ENCODE results near the gene MRAP2. TPM values are rescaled to one million over a fixed set of nuclear protein-coding genes. Genes with fewer than 3 reads are reported as not detected.

MRAP2 gene, protein sequence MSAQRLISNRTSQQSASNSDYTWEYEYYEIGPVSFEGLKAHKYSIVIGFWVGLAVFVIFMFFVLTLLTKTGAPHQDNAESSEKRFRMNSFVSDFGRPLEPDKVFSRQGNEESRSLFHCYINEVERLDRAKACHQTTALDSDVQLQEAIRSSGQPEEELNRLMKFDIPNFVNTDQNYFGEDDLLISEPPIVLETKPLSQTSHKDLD
- total RNA-seq (2014; rRNA removed; shearing (Covaris generic)): not detected in 2 replicates

DNA sequence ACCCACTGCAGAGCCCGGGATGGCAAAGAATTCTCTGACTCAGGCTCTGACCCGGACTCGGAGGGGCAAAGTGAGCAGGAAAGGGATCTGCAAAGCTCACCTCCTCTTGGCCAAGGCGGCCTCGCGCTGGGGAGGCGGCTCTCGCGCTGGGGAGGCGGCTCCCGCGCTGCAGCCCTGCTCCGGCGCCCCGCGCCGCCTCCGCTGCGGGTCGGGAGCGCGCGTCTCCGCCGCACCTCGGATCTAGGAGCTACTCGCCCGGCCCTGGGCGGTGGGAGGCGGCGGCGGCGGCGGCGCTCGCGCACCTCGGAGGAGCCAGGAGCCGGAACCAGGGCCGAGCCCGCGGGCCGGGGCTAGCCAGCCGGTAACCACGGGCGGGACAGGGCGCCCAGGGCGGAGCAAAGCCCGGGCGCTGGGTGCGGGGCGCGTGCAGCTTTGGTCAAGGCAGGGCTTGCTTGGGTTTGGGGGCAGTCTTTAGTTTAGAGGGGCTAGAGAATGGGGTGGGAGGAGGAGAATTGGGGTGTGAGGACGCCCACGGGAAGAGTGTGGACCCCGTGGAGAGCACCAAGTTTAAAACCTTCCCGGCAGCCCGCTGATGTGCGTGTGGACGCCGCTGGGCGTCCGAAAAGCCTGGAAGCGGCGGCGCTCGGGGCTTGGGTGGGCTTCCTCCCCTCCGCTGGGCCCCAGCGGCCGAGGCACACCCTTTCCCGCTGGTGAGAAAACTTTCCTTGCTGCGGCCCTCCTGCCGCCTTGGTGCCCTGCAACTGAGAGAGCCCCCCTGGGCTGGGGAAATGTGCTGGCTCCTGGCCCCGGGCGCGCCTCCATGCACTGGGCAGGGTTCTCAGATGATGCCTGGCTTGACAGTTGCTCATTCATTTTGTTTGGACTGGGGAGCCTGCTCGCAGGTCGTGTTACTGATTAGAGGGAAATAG, at the start of gene MRAP2:
MRAP2 (plus strand) TSS at position 250 of the 929 bp plus-strand sequence. CDS start 21,547 bp downstream, outside the sequence.
- peak; percentile 60 for DNase-seq (ENCODE audit: low spot score)
- in situ Hi-C loops (cut with HindIII; ENCODE audit: low sequenced_read_pairs): no loop called here

DNA sequence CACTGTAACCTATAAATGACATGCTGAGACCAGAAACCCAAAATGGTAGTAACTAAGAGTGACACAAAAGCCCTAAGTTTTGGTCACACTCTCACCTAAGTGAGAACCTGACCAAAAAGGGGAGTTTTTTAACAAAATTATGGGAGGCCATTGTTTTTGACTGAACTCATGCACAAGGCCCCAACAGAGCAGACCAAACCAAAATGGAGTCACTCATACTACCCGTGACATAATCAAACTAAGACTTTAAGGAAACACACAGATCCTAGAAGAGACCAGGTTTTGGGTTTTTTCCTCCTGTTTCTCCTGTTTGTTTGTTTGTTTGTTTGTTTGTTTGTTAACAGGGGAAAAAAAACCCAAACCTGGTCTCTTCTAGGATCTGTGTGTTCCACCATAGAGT, 49.2 kb upstream of the MRAP2 start:
- in situ Hi-C loops (cut with HindIII; ENCODE audit: low sequenced_read_pairs): no loop called here
- no peak for DNase-seq (ENCODE audit: low spot score)

DNA sequence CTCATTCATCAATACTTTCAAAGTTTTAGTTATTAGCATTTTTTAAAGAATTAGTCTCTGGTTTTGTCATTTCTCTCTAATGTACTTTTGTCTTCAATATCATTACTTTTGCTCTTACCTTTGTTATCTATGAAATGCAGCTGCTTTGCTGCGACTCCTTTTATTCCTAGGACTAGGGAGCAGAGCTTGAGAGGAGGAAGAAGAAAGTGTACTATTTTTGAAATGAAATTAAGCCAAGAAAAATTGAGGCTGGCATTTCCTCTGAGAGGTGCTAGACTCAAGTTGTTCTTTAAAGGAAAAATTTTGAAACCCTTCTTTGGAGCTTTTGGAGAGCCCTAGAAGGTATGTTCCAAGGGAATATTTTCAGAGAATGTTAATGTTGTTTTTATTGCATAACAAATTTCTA, 48.3 kb upstream of the MRAP2 start:
- no peak for DNase-seq (ENCODE audit: low spot score)
- in situ Hi-C loops (cut with HindIII; ENCODE audit: low sequenced_read_pairs): no loop called here

DNA sequence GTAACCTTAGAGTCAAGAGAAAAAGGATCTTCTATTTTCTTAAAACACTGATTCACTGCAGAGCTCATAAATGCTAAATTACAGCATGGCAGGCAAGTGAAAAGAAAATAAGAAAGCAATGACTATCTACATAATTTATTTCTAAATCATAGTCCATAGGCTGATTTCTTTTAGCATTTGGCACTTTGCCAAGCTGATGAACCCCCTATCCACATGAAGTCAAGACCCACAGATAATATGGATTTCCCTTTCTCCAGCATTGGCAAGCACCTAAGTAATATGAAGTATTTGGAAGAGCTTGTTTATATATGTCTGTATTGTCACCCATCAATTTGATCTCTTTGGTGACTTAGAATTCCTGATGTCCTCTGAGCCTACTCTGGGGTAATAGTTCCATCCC, 47.9 kb upstream of the MRAP2 start:
- DNase-seq (ENCODE audit: low spot score): no peak
- in situ Hi-C loops (cut with HindIII; ENCODE audit: low sequenced_read_pairs): no loop called here

DNA sequence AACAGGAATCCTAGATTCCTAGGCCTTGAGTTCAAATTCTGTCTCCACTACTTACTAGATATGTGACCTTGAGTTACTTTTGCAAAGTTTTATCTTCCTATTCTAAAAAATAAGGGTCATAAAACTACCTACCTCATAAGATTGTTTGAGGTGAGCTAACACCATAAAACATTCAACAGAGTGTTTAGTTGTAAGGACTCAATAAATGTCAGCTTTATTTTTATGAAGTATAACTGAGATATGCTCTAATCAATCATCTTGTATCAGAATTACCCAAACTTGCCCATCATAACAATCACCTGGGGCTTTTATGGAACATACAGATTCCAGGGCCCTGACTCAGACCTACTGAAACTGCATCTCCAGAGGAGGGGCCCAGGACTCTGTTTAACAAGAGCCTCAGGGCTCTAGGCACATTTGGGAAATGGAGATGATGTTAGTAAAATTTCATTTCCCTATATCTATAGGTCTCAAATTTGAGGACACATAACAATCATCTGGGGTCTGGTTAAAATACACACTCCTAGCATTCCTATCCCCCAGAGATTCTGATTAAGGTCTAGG, 35.5 kb upstream of the MRAP2 start:
- DNase-seq (ENCODE audit: low spot score): no peak
- in situ Hi-C loops (cut with HindIII; ENCODE audit: low sequenced_read_pairs): no loop called here

DNA sequence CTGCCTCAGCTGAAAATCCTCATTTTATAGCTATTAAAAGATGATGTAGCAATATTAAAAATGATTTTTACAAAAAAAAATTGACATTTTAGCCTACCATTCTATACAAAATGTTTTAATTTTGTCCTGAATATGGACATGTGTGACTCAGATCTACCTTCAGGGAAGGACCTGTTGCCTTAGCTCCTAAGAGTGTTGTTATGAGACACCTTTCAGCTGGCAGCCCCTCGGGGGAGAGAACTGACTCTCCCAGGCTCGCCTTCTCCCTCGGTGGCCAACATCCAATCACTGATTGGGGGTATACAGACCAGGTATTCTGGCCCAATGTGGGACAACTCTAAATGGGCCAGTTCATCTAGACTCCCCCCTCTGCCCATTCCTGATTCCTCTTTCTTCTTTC, 32.5 kb upstream of the MRAP2 start:
- in situ Hi-C loops (cut with HindIII; ENCODE audit: low sequenced_read_pairs): no loop called here
- DNase-seq (ENCODE audit: low spot score): no peak

DNA sequence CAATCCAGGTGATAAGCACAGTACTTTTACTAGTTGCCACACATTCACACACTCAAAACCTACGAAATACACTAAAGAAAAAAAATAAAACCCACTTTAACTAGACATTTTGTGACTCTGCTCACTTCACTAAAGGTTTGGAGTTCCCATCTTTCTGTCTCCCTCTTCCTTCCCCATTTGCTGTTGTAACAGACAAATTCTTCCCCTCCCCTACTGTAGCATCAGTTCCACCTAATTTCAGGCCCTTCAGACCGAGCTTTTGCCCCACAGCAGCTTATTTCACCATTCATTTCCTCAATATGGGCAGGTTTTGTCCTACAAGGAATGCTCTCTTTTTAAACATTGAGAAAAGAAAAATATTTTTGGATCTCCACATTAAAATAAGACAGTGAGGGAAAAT, 31.3 kb upstream of the MRAP2 start:
- DNase-seq (ENCODE audit: low spot score): no peak
- in situ Hi-C loops (cut with HindIII; ENCODE audit: low sequenced_read_pairs): no loop called here

DNA sequence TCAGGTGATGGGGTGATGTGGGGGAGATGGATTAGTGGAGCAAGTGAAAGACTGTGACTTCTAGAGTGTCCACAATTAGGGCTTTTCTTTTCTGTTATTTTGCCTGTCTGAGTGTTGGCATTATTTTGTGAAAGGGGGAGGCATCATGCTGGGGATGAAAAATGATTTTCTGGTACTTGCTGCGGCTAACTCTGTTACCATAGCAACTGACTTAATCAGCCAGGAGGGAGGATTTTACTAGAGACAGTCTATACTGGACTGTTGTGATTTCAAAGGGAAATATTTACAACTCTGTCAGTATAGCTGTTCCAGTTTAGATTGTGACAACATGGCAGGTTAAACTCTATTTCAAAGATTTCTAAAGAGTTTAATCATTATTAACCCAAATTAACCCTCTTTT, 30.4 kb upstream of the MRAP2 start:
- in situ Hi-C loops (cut with HindIII; ENCODE audit: low sequenced_read_pairs): no loop called here
- peak; percentile 23 for DNase-seq (ENCODE audit: low spot score)

DNA sequence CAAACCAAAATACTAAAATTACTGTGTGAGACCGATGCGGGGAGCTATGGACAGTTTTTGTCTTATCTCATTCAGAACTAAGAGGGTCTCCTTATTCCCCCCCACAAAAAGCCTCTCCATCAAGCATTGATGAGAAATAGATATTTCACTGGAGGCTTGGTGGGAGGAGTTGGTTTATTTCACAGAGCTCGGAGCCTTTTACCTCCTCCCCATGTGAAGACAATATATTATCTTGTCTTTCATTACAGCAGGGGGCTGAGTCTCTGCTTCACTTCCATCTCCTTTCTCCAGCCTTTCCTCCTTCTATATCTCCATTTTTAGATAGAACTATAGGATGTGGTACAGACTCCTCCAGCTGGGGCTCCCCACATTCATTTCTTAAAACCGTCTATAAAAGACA, 29.9 kb upstream of the MRAP2 start:
- in situ Hi-C loops (cut with HindIII; ENCODE audit: low sequenced_read_pairs): no loop called here
- DNase-seq (ENCODE audit: low spot score): no peak

DNA sequence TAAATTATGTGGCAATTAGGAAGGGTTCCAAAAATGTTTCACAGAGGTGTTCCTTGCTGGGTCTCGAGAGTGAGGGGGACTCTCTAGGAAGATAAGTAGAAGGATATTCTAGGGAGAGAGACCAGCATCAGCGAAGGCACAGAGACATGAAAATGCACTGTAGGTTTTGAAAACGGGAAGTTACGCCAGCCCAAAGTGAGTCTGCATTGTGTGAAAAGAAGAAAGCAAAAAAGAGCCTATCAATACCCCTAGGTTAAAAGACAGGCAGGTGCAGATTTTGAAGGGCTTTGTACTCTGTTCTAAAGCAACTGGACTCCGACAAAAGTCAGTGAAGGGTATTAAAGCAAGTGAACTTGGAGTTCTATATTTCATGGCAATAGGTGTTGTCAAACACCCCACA, 25.7 kb upstream of the MRAP2 start:
- in situ Hi-C loops (cut with HindIII; ENCODE audit: low sequenced_read_pairs): no loop called here
- no peak for DNase-seq (ENCODE audit: low spot score)

DNA sequence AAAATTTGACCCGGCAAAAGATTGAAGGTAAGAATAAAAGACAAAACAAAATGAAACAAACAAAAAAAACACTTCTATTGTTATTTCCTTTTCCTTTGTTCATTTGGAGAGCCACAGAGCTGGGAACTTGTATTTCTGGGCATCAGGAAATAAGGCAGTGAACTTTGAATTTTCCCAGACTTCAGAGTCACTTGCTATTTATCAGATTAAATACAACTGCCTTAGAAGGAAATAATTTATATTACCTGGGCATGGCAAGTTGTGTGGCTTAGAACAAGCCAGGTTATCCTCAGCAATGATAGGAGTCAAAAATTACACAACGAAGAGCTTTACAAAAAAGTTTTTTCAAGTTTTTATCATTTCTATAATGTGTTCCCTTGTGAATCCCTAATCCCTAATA, 20.2 kb upstream of the MRAP2 start:
- DNase-seq (ENCODE audit: low spot score): no peak
- in situ Hi-C loops (cut with HindIII; ENCODE audit: low sequenced_read_pairs): no loop called here

DNA sequence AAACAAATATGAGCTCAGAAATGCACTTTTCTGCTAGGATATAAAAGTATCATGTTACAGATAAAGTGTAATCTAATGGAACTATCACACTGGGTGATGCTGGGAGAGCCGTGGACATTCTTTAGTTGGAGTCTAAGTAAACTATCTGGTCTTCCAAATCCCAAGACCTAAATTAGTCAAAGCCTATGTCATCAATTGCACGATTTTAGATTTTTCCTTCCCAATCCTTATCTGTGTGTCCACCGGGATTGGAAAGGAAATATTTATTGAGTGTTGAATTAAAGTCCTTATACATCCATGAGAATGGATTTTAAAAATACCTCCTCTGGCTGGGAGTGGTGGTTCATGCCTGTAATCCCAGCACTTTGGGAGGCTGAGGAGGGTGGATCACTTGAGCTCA, 19.6 kb upstream of the MRAP2 start:
- in situ Hi-C loops (cut with HindIII; ENCODE audit: low sequenced_read_pairs): no loop called here
- no peak for DNase-seq (ENCODE audit: low spot score)

DNA sequence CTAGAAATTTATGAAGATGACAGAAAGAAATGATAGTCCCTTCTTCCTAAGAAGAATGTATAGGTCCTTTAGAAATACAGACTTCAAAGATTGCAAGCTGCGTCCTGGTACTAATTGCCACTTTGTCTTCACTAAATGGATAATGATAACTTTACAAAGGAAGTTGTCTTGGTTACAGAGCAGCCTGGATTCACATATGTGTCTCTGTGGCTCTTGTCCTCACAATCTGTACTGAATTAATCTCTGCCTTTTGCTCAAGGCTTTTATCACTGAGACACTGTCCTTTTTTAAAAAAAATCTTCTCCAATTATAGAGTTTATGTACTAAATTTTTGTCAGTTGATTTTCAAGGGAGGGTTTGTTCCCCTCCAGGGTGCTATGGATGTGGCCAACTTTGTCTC, 17.5 kb upstream of the MRAP2 start:
- no peak for DNase-seq (ENCODE audit: low spot score)
- in situ Hi-C loops (cut with HindIII; ENCODE audit: low sequenced_read_pairs): no loop called here

DNA sequence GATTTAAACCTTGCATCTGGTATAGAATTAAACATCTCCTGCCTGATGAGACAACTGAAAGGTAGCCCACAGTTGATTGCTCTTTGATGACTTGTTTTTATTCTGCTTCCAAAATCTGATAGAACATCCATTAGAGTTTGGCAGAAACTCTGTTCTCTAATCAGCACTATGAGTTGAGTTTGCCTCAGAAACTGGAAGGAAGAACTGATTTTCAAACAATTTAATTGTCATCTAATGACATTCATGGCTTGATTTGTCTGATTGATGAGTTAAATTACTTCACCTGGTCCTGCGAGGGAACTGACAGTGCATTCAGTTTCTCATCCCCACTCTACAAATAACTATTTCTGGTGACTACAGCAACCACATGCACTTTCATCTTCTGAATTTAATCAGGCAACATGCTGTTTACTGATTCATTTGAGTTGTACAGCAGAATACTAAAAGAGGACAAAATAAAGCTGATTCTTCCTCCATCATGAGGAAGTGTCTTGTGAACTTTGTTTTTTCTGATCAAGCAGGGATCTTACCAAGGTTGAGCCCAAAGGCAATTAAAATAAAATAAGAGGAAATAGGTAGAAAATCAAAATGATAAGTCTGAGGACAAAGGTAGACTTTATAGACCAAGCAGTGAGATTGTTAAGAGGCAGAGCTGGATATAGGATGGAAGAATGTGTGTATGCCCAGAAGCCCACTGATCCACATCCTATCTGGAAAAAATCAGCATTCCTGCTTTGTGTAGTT, 15.7 kb upstream of the MRAP2 start:
- in situ Hi-C loops (cut with HindIII; ENCODE audit: low sequenced_read_pairs): no loop called here
- no peak for DNase-seq (ENCODE audit: low spot score)

DNA sequence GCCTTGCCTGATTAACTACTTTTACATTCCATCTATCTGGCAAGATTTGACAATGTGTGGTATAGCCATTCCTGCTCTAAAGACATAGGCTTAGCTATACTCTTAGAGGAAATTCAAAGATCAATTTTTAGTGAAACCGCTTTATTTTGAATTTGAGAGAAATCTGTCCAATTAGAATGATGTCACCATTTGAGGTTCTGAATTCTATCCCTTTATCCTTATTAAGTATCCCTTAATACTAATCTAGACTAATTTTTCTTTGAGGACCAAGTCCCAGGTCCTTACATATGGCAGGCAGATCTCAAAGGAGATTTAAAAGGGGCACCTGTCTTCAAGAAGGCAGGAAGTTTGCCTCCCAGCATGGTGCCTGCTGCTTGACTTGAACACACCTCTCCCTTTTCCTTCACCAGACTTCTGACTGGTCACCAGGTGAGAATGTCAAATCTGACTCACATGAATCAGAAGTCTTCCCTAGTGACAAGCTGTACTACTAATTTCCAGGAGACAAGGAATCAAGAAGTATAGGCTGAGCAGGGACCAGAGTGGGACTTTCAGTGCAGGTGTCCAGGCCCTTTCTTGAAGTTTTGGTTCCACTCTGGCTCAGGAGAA, 15.0 kb upstream of the MRAP2 start:
- DNase-seq (ENCODE audit: low spot score): no peak
- in situ Hi-C loops (cut with HindIII; ENCODE audit: low sequenced_read_pairs): no loop called here

DNA sequence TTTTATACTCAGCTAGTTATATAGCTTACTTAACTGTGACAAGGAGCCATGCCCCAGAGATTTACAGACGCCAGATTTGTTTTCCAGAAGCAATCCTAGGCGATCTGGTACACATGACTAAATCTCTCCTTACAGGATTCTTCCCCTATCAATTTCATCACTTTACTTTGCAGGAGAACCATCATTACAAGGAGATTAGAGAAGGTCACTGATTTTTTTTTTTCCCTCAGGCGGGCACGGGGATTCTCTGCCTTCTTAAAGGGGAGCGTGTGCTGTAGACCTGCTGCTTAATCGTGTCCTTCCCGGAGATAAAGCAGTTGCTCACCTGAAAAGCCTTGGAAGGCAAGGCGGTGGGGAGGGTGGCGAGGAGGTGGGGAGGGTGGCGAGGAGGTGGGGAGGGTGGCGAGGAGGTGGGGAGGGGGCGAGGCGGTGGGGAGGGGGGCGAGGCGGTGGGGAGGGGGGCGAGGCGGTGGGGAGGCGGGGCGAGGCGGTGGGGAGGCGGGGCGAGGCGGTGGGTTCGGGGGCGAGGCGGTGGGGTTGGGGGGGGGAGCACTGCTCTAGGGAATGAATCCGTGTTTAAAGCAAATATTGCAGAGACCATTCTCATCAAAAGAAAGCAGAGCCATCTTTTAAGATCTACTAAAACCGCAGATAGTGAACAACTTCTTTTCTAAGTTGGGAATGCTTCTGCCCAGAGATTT, 14.3 kb upstream of the MRAP2 start:
- in situ Hi-C loops (cut with HindIII; ENCODE audit: low sequenced_read_pairs): no loop called here
- no peak for DNase-seq (ENCODE audit: low spot score)

DNA sequence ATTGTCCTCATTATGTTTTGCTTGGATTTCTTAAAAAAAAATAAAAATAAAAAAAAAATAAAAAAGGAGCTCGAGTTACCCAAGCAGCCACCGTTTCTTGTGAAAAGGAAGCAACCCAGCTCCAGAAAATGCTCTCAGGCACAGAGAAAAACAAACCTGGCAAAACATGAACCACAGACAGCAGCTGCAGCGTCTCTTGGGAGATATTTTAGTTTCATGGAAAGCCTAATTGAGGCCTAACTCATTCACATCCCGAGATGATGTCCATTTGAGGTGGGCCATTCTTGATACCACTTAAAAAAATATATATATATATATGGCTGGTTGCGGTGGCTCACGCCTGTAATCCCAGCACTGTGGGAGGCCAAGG, 13.7 kb upstream of the MRAP2 start:
- in situ Hi-C loops (cut with HindIII; ENCODE audit: low sequenced_read_pairs): no loop called here
- DNase-seq (ENCODE audit: low spot score): no peak

DNA sequence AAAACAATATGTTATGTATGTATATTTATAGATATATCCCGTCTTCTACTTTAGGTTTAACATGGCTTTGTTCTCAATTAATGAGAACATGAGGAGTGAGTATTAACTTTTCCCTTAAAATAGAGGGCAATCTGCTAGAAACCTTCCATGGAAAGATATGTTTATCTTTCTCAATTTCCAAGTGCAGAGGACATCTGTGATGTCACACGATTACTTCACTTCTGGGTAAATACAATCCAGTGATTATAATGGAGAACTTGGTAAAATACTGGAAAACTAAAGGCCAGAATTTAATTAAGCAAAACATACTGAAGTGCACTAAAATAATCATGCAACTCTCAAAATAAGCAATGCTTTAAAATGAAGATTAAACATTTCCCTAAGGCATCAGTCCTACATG, 11.9 kb upstream of the MRAP2 start:
- in situ Hi-C loops (cut with HindIII; ENCODE audit: low sequenced_read_pairs): no loop called here
- DNase-seq (ENCODE audit: low spot score): no peak

DNA sequence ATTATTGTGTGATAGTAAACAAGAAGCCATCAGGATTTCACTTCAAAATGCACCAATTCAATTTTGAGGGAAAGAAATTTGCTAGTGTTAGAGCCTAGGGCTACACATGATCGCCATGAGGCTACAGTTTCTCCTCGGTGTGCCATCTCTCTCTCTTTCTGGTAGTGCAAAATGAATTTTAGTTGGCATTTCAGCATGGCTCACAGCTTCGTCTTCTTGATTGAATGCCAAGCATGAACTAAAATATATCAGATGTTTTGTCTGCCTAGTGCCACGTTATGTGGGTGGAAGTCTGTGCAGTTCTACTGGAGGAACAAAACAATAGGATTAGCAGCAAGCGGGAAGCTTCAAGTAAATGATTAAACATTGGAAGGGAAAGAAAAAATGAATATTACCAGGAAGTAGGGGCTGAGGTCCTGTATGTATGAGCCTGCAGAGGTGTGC, 6.8 kb upstream of the MRAP2 start:
- in situ Hi-C loops (cut with HindIII; ENCODE audit: low sequenced_read_pairs): no loop called here
- peak; percentile 69 for DNase-seq (ENCODE audit: low spot score)
